ENCODE results near the gene FBXL17. TPM values are rescaled to one million over a fixed set of nuclear protein-coding genes. Genes with fewer than 3 reads are reported as not detected.

FBXL17 gene
- total RNA-seq, 4 donors from 2014 or later, result 10.7 to 31.6 (median 22.1) TPM

DNA sequence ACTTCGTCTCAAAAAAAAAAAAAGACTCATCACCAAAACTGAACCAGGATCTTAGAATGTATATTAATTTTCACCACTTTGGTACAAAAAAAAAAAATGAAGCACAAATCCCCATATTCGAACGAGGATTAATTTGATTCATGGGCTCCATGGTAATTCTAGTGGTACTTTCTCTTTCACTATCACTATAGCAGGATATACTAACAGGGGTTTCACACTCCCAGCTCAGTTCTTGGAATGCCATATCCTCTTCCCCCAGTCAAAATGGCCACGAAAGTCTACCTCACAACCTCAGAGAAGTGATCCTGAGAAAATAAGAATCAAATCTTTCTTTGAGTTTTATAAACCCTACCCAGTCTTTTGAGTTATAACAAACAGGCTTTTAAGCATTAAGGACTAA is 235.7 kb downstream of the FBXL17 start:
- Histone ChIP-seq H3K27ac (no peak overlapping the region), H3K27me3 (no peaks in the 10 kb centered on the region), H3K4me1 (no peaks in the 10 kb centered on the region), H3K9me3 (no peaks in the 10 kb centered on the region), H3K36me3 (no peaks in the 10 kb centered on the region), H3K4me3 (no peak overlapping the region)
- no peak for TF ChIP-seq POLR2A (IDR thresholded peaks at IDR 0.05)
- TF ChIP-seq, protein P1, sequence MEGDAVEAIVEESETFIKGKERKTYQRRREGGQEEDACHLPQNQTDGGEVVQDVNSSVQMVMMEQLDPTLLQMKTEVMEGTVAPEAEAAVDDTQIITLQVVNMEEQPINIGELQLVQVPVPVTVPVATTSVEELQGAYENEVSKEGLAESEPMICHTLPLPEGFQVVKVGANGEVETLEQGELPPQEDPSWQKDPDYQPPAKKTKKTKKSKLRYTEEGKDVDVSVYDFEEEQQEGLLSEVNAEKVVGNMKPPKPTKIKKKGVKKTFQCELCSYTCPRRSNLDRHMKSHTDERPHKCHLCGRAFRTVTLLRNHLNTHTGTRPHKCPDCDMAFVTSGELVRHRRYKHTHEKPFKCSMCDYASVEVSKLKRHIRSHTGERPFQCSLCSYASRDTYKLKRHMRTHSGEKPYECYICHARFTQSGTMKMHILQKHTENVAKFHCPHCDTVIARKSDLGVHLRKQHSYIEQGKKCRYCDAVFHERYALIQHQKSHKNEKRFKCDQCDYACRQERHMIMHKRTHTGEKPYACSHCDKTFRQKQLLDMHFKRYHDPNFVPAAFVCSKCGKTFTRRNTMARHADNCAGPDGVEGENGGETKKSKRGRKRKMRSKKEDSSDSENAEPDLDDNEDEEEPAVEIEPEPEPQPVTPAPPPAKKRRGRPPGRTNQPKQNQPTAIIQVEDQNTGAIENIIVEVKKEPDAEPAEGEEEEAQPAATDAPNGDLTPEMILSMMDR (IDR thresholded peaks at IDR 0.05), result no peak
- no peak for DNase-seq

DNA sequence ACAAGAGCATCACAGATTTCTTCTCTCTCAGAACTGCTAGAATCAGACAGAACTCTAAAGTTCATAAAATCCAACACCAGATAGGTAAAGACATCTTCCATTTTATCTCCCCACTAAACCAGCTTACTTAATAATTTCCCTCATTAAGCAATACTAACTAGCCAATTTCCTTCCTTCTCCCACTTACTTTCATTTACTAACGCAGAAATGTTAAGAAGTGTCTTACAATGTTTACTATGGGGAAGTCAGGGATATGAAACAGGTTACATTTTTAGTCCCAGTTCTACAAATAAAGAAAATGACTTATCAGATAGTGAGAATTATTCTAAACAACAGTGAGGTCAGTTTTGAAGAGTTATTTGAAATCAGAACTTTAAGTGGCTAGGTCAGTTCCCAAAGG is 236.5 kb downstream of the FBXL17 start:
- TF ChIP-seq POLR2A (IDR thresholded peaks at IDR 0.05), result no peak
- DNase-seq, result no peak

DNA sequence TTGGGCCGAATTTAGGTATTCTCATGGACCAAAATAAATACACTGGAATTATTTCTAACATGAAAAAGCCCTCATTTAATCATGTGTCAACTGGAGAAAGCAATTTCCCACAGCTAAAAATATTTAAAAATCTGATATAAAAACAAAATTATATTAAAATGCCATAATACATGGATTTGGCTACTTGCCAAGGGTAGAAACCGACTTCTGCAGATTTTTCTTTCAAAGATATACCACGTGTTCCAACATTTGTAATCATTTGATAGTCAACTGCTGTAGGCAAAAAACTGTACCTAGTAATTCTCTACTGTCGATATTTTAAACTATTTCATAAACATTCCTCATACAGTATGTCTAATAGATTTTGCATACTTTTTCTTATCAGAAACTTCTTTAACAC is 237.6 kb downstream of the FBXL17 start:
- Histone ChIP-seq H3K27me3 (no peaks in the 10 kb centered on the region), H3K27ac (no peak overlapping the region), H3K4me3 (no peak overlapping the region), H3K9me3 (no peaks in the 10 kb centered on the region), H3K36me3 (no peaks in the 10 kb centered on the region), H3K4me1 (no peaks in the 10 kb centered on the region)
- DNase-seq, result no peak
- no peak for TF ChIP-seq POLR2A (IDR thresholded peaks at IDR 0.05)
- TF ChIP-seq, protein P1 (IDR thresholded peaks at IDR 0.05), result no peak

More for the DNA sequence above, 236.5 kb downstream of the FBXL17 start:
- H3K4me1 ChIP-seq, result no peaks in the 10 kb centered on the region
- H3K4me3 ChIP-seq, result no peak overlapping the region
- H3K27ac ChIP-seq, result no peak overlapping the region
- no peaks in the 10 kb centered on the region for H3K9me3 ChIP-seq
- no peaks in the 10 kb centered on the region for H3K36me3 ChIP-seq
- no peaks in the 10 kb centered on the region for H3K27me3 ChIP-seq

DNA sequence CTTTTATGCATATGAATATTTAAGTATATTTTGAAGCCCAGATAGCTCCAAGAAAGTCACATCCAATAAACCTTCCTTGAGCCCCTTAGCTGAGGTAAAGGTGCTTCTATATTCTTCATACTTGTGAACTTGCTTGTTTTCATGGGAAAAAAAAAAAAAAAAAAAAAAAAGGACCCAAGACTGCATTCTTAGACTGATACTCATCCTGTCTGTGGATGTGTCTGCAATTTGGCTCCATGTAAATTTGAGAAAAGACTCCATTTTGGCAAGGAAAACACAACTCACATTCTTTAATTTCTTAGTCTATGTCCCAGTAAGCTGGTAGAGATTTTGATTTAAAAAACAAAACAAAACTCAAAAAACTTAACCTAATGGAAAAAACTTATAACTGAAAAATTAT is 238.3 kb downstream of the FBXL17 start:
- no peak for TF ChIP-seq POLR2A (IDR thresholded peaks at IDR 0.05)
- TF ChIP-seq, protein P1 (IDR thresholded peaks at IDR 0.05), result no peak
- DNase-seq, result no peak
- Histone ChIP-seq H3K9me3 (no peaks in the 10 kb centered on the region), H3K4me1 (no peaks in the 10 kb centered on the region), H3K27ac (no peak overlapping the region), H3K27me3 (no peaks in the 10 kb centered on the region), H3K36me3 (no peaks in the 10 kb centered on the region), H3K4me3 (no peak overlapping the region)

DNA sequence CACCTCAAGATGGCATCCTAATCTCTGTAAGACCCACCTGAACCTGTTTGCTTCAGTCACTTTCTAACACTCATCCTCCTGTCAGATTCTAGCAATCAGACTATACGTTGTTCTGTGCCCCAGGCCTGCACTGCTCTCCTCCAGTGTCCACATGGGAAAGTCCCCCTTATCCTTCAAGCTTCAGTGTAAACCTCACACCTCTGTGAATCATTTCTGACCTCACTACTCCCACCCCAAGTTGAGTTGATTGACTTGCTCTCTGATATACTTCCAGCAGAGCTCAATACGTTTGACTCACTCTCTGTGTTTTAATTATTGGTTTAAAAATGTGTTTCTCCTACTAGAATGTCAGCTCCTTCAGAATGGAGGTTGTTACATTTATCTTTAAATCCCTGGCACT is 240.2 kb downstream of the FBXL17 start:
- H3K36me3 ChIP-seq, result no peaks in the 10 kb centered on the region
- no peaks in the 10 kb centered on the region for H3K4me1 ChIP-seq
- no peaks in the 10 kb centered on the region for H3K27me3 ChIP-seq

DNA sequence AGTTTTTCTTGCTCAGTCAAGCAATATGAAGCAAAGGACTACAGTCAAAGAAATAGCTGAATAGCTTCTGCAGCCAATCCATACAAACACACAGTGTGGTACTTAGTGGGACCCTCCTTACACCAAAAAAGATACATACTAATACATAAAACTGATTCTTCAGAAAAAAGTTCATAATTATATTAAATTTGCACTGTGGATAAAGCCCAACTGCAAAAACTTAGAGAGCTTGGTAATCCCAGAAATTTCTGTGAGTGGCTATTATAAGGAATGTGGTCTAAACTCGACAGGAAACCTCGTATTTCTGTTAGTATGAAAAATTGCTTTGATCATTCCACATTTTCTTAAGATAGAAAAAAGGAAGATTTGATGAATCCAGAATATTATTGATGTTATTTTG is 245.4 kb downstream of the FBXL17 start:
- H3K9me3 ChIP-seq, result no peaks in the 10 kb centered on the region
- H3K4me3 ChIP-seq, result no peak overlapping the region
- H3K4me1 ChIP-seq, result no peaks in the 10 kb centered on the region
- TF ChIP-seq, protein P1 (IDR thresholded peaks at IDR 0.05), result no peak
- no peak for TF ChIP-seq POLR2A (IDR thresholded peaks at IDR 0.05)
- no peak overlapping the region for H3K27ac ChIP-seq
- no peaks in the 10 kb centered on the region for H3K27me3 ChIP-seq
- H3K36me3 ChIP-seq, result no peaks in the 10 kb centered on the region
- DNase-seq, result no peak

More for the DNA sequence above, 240.2 kb downstream of the FBXL17 start:
- no peak overlapping the region for H3K4me3 ChIP-seq
- TF ChIP-seq POLR2A (IDR thresholded peaks at IDR 0.05), result no peak
- TF ChIP-seq, protein P1 (IDR thresholded peaks at IDR 0.05), result no peak
- H3K9me3 ChIP-seq, result no peaks in the 10 kb centered on the region
- H3K27ac ChIP-seq, result no peak overlapping the region
- DNase-seq, result no peak

All from Peyer's patch (tissue), 4 donors.